ENCODE results near the gene PAX5.

GRCh38 chr9:36946653-36947052 is 87.4 kb downstream of the PAX5 start:
- TF ChIP-seq CTCF (IDR thresholded peaks at IDR 0.05) (no peak), POLR2A (IDR thresholded peaks at IDR 0.05) (no peak)
